Measurements from ENCODE around the gene HDAC3. TPM values are rescaled to one million over a fixed set of nuclear protein-coding genes. Genes with fewer than 3 reads are reported as not detected.
A peak's percentile ranks its signal among the peaks of the same experiment; 100 is the strongest.

Gene HDAC3
- polyA plus RNA-seq, 4 donors = 89.9 to 112 (median 97.5) TPM

DNA sequence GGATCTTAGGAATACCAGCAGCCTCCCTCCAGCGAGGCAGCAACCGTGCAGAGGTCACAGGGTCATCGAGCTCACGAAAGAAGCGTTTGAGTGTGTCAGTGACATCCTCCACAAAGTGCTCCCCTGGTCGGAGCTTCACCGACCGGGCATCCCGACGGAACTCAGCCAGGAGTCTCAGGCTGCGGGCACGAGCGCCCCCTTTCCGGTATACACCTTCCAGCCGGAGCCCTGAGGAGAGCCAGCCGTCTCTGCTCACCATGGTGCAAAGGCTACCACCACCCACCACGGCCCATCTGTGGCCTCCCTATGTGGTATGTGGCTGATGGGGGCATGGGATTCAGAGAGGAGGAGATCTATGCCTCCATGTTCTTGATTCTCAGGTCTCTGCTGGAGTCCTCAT, 25.4 kb upstream of the HDAC3 start:
- no peak for DNase-seq (ENCODE audit: low read depth in 4 of 4, low spot score in 3 of 4)

DNA sequence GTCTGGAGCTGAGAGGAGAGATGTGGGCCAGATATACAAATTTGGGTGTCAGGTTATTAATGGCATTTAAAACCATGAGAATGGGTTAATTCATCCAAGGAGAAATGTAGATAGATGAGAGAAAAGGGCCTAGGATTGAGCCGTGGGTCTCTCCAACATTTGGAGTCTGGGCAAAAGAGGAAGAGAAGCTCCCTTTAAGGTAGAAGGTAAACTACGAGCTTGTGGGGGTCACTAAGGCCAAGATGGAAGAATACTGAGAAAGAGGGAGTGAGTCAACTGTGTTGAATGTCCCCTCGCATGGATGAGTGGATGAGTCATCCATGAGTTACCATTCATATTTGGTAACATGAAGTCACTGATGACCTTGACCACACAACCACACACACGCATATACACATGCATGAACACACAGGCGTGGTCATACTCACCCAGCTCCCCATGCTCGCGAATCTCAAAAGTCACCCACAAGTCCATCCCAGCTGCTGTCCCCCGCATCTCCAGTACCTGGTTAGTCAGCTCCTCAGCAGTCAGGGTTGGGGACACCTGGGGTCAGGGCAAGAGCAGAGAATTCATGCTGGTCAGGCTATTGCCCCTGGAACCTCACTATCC, 21.4 kb upstream of the HDAC3 start:
- no peak for DNase-seq (ENCODE audit: low read depth in 4 of 4, low spot score in 3 of 4)

DNA sequence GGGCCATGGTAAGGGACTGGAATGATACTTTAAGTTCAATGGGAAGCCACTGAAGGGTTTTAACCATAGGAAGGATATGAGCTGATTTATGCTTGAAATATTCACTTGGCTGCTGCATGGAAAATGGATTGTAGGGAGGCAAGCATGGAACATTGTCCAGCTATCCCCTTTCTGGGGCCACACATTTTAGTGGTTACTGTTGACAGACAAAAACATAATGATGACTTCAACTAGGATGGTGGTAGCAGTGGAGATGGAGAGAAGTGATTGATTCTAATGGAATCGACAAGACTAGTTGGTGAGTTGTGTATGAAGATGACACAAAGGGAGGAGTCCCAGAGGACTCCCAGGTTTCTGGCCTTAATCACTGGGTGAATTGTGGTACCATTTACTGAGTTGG, 20.8 kb upstream of the HDAC3 start:
- no peak for DNase-seq (ENCODE audit: low read depth in 4 of 4, low spot score in 3 of 4)

DNA sequence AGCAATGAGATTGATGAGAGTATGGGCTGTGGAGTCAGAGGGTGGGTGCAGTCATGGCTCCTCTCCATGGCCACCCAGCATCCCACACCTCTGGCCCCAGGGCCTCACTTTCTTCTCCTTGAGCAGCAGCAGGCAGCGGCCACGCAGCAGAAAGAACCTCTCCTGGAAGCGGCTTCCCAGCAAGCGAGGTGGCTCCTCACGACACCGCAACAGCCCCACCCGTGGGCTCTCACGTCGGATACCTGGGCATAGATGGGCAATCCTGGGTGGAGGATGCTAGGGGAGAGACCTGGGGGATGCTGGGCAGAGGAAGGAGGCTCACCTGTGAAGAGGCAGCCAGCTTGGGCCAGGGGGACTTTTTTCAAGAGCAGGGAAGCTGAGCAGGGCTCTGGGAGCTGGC, 19.7 kb upstream of the HDAC3 start:
- DNase-seq (ENCODE audit: low read depth in 4 of 4, low spot score in 3 of 4) = no peak

DNA sequence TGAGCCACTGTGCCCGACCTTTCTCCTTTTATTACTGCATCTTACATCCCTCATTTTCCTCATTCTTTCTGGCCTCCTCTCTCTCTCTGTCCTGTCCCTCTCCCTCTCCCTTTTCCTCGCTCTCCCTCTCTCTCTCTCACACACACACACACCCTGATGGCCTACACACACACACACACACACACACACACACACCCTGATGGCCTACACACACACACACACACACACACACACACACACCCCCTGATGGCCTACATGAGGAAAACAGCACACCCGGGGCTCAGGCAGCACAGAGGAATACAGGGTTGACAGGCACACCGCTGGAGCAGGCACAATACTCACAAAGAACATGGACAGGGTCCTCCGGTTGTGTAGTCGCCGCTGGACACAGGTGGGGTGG, 18.4 kb upstream of the HDAC3 start:
- no peak for DNase-seq (ENCODE audit: low read depth in 4 of 4, low spot score in 3 of 4)

DNA sequence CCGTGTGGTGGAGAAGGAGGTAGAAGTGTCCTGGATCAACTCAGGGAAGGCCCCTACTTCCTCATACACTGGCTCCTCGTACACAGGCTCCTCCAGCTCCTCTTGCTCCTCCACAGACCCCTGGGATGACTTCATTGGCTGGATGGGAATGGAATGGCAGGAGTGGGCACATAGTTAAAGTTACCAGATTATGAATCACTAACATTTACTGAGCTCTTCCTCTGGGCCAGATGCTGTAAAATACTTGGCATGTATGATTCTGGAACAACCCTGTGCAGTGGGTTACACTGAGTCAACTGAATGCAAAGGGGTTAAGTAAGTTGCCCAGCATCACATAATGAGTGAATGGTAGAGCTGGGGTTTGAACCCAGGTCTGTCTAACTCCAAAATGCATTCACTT, 17.6 kb upstream of the HDAC3 start:
- no peak for DNase-seq (ENCODE audit: low read depth in 4 of 4, low spot score in 3 of 4)

DNA sequence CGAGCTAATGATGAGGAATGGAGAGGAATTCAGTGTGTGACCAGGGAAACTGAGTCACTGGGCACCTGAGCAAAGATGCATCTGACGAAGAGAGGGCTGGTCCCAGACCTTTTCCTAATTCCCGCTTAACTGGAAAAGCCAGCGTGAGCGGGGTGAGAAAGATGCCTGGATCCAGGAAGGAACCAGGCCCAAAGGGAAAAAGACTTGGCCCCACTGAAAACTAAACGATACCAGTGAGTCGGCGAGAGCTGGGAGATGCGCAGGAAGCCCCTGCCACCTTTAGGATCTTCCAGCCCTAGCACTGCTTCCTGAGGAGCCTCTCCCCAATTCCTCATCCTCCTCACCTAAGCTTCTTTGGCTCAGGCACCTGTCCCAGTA, 15.1 kb upstream of the HDAC3 start:
- no peak for DNase-seq (ENCODE audit: low read depth in 4 of 4, low spot score in 3 of 4)

DNA sequence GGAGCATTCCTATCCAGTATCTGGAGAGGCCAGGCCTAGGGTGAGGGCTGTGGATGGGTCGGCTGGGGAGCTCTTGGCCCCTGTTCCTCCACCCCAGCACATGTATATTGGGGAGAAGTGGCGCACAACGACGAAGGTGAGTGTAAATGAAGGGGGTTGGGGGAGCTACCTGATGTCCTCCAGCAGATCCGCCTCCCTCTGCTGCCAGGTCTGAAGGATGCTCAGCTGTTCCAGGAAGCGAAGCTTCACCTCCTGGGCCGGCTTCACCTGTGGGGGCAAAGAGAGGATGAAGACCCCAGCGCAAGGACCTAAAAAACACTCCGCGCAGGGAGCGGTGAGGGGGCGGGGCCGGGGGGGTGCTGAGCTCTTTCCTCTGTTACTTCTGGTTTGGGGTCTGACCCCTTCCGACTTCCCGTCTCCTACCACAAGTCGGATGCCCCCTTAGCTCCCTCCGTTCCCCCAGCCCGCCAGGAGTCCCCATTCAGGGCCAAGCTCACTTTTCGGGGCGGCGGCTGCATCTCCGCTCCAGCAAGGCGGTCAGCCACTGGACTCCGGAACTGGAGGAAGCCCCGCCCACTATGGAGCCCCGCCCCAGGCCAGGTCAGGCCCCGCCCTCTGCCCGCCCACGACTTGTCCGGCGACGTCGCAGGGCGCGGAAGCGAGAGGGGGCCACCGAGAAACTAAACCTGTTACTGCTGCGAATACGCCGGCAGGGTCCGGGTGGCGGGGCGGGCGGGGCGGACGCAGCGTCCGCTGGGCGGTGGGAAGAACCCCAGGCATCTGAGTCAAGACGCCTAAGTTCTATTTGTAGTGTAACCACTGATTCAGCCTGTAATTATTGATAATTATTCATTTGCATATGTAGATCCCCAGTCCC, 14.4 kb upstream of the HDAC3 start, which contains the start of gene FCHSD1:
TSS of gene FCHSD1 (minus strand) at position 568 of the 877 bp plus-strand sequence. CDS start at position 518, 50 bp downstream.
- peak in 3 of 4 donors; percentile 52 to 67 (median 61) for DNase-seq (ENCODE audit: low read depth in 4 of 4, low spot score in 3 of 4)

DNA sequence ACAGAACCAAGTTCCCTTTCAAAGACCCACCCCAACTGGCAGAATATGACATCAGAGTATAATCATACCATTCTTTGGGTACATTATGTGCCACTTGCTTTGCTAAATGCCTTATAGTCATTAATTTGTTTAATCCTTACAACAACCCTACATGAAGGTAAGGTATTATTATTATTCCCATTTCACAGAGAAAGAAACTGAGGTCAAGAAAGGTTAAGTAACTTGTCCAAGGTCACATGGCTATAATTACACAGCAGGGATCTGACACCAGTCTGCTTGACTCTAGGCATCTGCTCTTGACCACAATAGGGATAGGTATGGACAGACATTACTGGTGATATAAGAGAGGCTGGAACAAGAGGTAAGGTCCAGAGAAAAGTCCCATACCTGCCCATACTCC, 13.3 kb upstream of the HDAC3 start:
- DNase-seq (ENCODE audit: low read depth in 4 of 4, low spot score in 3 of 4) = no peak

DNA sequence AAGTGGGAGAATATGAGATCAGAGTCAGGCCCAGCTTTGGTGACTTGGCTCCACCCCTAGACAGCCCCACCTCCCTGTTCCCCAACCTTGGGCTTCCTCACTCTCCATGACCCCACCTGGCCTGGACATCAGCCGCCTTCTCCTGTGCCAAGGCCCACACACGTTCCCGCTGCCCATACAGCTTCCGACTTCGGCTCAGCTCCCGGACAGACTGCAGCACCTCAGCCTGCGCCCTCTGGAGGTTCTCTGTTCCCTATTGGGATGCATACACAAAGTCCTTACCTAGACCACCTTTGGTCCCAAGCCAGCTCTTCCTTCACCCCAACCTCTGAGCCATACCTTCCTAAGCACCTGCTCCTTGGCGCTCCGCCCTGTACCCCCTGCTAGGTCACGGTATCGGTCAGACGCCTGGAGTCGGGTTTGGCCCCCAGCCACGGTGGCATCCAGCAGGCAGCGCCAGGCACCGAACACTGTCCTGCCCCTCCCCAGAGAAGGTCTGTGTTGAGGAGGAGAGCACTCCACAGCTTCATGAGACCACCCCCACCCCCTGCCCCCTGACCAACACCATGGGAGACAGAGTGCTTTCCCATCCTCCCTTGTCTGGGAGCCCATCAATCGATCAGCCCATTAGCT, 12.5 kb upstream of the HDAC3 start:
- no peak for DNase-seq (ENCODE audit: low read depth in 4 of 4, low spot score in 3 of 4)

DNA sequence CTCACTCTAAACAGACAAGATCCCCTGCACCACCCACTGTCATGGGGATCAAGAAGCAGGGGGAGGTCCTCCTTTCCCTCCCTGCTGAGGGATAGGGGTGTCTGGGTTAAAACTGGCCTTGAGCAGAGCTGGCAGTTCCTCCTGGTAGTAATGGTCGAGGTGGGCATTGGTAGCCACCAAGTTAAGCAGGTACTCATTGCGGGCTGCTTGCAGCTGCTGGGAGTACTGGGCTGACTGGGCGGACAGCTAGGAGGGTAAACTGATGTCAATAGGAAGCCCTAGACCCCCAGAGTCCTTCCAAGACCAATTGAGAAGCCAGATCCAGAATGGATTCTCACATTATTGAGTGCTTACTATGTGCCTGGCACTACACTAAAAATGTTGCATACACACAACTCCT, 11.2 kb upstream of the HDAC3 start:
- DNase-seq (ENCODE audit: low read depth in 4 of 4, low spot score in 3 of 4) = no peak

DNA sequence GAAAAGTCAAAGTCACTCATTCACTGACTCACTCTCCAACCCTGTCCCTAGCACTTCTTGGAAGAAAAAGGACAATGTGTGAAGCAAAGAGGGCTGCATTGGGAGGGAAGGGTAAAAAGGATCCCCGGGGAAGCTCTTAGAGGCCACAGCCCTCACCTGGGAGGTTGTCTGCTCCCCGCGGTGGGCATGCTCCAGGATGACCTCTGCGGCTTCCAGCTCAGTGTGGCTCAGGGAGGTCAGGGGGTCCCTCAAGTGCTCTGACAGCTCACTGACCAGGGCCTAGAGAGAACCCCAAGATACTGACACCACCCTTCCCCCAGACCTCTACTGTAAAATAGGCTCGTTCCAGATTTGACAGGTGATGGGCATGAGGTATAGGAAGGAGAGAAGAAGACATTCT, 10.6 kb upstream of the HDAC3 start:
- DNase-seq (ENCODE audit: low read depth in 4 of 4, low spot score in 3 of 4) = no peak

DNA sequence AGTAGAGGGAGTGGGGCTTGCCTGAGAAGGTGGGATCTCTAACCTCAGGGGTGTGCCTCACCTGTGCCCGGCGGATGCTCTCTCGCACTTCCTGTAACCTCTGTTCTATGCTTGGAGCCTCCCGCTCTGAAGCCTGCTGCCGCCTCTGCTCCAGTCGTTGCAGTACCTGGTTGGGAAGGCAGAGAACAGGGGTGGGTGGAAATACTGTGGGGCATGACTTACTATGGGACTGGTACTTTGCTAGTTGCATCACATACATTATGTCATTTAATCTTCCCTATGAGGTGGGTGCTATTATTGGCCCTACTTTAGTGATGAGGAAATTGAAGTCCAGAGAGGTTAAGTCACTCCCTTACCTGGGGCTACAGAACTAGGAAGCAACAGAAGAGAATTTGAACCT, 9.4 kb upstream of the HDAC3 start:
- no peak for DNase-seq (ENCODE audit: low read depth in 4 of 4, low spot score in 3 of 4)

DNA sequence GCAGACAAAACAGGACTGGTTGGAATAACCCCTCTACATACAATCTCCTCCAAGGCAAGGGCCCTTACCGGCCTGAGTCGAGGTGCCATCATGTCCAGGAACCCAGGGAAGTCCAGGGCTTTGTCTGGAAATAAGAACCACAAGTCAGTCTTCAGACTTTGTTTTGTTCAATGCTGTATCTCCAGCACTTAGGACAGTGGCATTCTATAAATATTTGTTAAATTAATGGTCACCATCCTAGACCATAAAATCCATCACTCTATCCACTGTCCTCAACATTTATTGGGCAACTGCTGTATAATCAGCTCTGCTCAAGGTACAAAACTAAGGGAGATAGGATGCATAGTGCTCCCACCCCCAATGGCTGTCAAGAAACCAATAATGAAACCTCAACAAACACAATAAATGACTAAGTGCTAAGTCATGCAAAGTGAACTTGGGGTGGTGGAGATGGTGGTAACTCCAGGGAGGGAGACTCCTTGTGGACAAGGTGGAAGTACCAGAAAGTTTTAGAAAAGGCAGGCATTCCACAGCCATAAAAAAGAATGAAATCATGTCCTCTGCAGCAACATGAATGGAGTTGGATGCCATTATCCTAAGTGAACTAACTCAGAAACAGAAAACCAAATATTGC, 5.1 kb upstream of the HDAC3 start:
- no peak for DNase-seq (ENCODE audit: low read depth in 4 of 4, low spot score in 3 of 4)

DNA sequence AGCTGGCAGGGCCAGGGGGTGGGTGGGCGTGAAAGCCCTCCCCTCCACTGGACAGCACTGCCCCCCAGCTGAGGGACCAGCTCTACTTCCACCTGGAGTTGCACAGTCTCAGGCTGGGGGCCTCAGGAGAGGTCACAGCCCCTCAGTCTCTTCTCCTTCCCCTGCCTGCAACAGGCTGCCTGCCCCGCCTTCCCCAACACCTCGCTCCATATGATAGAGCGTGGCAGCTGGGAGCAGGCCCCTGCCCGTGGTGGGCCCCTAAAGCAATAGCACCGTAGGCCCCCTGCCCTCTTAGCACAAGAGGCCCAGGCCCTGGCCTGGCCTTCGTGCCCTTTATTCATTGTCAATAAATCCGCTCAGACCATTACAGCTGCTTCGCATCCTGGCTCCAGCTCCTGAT, 4.0 kb upstream of the HDAC3 start:
- DNase-seq (ENCODE audit: low read depth in 4 of 4, low spot score in 3 of 4) = no peak

DNA sequence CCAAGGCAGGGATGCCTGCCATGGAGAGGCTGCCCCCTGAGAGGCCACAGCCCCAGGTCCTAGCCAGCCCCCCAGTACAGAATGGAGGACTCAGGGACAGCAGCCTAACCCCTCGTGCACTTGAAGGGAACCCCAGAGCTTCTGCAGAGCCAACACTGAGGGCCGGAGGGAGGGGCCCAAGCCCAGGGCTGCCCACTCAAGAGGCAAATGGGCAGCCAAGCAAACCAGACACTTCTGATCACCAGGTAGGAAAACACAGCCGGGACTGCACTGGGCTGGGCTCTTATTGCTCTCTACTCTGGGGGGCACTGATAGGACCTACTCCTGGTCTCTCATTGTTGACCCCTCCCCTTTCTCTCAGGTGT, 3.4 kb upstream of the HDAC3 start:
- DNase-seq (ENCODE audit: low read depth in 4 of 4, low spot score in 3 of 4) = no peak

DNA sequence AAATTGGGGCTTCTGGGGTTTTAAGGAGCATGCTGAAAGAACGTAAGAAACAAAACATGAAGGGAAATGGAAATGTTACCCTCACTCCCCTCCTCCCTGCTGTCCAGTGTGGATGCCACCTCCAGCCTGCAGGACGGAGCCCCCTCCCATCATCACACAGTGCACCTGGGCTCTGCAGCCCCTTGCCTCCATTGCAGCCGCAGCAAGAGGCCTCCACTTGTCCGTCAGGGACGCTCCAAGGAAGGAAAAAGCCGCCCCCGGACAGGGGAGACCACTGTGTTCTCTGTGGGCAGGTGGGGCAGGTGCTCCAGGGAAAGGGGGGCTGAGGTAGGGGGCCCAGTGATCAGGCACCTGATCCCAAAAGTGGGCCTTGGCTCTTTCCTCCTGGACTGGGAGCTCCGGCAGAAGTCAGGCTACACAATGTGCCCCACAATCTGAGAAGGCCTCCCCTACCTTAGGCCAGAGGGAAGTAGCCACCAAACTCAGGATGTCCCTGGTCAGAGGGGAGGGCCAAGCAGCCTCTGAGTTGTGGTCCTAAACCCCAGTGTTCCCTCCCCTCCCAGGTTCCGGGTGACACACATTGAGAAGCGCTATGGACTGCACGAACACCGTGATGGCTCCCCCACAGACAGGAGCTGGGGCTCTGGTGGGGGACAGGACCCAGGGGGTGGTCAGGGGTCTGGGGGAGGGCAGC, 2.9 kb upstream of the HDAC3 start:
- no peak for DNase-seq (ENCODE audit: low read depth in 4 of 4, low spot score in 3 of 4)

DNA sequence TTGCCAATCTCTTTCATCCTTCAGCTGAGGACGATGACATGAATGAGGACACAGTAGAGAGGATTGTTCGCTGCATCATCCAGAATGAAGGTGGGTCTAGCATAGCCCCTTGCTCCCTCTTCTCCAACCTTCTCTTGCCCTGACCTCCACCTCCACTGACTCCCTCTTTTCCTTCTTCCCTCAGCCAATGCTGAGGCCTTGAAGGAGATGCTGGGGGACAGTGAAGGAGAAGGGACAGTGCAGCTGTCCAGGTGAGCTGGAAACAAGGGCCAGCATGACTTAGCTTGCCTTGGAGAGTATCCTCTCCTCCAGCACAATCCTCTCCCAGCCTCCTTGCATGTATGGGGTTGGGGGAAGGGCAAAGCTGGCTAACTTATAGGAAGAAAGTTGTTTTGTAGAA, 2.1 kb upstream of the HDAC3 start:
- DNase-seq (ENCODE audit: low read depth in 4 of 4, low spot score in 3 of 4) = no peak

DNA sequence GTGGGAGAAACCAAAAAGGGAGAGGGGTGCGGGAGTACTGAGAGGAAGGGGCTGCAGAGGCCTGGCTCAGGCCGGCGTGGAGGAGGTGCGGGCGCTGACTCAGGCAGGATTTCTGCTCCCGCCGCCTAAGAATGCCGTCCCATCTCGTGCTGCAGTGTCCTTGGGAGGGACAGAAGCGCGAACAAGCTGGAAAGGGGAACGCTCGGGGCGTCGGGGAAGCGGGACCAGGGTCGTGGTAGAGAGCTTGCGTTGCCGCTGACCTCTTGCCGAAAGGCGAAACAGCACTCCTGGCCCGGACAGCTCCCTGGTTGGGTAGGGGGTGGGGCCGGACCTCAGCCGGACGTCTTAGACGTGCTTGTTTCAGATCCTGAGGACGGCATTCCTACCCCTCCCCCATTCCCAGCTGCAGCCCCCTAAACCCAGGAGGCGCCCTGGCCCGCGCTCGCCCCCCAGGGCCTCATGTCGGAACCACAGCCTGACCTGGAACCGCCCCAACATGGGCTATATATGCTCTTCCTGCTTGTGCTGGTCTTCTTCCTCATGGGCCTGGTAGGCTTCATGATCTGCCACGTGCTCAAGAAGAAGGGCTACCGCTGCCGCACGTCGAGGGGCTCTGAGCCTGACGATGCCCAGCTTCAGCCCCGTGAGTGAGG, 1.2 kb upstream of the HDAC3 start:
- no peak for DNase-seq (ENCODE audit: low read depth in 4 of 4, low spot score in 3 of 4)

DNA sequence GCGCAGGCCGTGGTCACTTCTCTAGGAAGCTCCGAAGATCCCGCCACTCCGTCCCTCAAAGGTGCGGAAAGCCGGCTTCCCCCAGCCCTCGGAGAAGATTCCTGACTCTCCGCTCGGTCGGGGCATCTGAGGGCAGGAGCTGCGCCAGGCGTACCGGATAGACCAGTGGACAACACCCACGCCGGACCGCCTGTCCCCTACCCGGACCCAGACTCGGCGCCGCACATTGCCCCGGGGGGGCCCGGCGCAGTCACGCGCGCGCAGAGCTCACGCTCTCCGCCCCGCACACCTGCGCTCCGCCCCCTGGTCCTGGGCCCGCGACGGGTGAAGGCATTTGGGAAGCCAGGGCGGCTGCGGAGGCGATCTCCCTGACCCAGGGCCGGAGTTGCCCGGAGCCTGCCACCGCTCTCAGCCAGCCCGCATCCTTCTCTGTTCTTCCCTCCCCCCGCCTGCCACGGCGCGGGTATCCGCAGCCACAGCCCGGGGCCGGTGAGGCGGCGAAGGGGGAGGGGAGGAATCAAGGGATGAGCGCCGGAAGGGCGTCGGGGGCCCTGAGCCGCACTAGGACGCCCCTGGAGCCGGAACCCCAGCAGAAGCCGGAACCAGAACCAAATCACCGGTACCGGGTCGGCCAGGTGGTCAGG, 596 bp upstream of the HDAC3 start:
- no peak for DNase-seq (ENCODE audit: low read depth in 4 of 4, low spot score in 3 of 4)
